GM18867 (cell line): Measurements from ENCODE around the gene HHEX.
"Not testable (repeated sequence)": the region's sequence is repeated elsewhere in the genome, so short reads cannot be mapped to it uniquely, and the experiment has no call there.

Experiments
- ATAC-seq: cut with Tn5 transposase; IDR thresholded peaks from one replicate; pipeline ENCODE4 v1.9.1; 2021; ENCODE audit warnings: mild to moderate bottlenecking, moderate library complexity; ENCODE audit not compliant: unreplicated experiment

Gene HHEX

GRCh38 chr10:92689663-92690210 is at the start of gene HHEX:
Gene HHEX, plus strand, starts transcription at chr10:92689955. Its CDS starts 32 bp downstream, at chr10:92689987.
- ATAC-seq = peak; percentile 58

- ATAC-seq = no peak
These were observed 49.6 kb upstream of the HHEX start for GRCh38 chr10:92640107-92640506.

GRCh38 chr10:92641492-92641891 is 48.3 kb upstream of the HHEX start:
- no peak for ATAC-seq

- no peak for ATAC-seq
These were observed 44.8 kb upstream of the HHEX start for GRCh38 chr10:92644921-92645320.

GRCh38 chr10:92650864-92651263 is 38.9 kb upstream of the HHEX start:
- not testable (repeated sequence) for ATAC-seq

GRCh38 chr10:92655426-92655825 is 34.3 kb upstream of the HHEX start:
- ATAC-seq = no peak

GRCh38 chr10:92656266-92656961 is 33.3 kb upstream of the HHEX start:
- ATAC-seq = no peak

- no peak for ATAC-seq
These were observed 32.7 kb upstream of the HHEX start for GRCh38 chr10:92657024-92657423.

GRCh38 chr10:92662848-92663247 is 26.9 kb upstream of the HHEX start:
- ATAC-seq = no peak

- ATAC-seq = no peak
These were observed 25.4 kb upstream of the HHEX start for GRCh38 chr10:92664322-92664721.

- no peak for ATAC-seq
These were observed 22.7 kb upstream of the HHEX start for GRCh38 chr10:92667078-92667477.

GRCh38 chr10:92677708-92678107 is 12.0 kb upstream of the HHEX start:
- no peak for ATAC-seq

- no peak for ATAC-seq
These were observed 11.5 kb upstream of the HHEX start for GRCh38 chr10:92678206-92678605.

- ATAC-seq = no peak
These were observed 8.4 kb upstream of the HHEX start for GRCh38 chr10:92681306-92681834.

- no peak for ATAC-seq
These were observed 1.2 kb upstream of the HHEX start for GRCh38 chr10:92688573-92688926.

GRCh38 chr10:92688927-92689662 is 660 bp upstream of the HHEX start:
- ATAC-seq = peak; percentile 16

GRCh38 chr10:92690211-92690914 is 608 bp downstream of the HHEX start:
- peak; percentile 36 for ATAC-seq

GRCh38 chr10:92690915-92691590 is 1.3 kb downstream of the HHEX start:
- ATAC-seq = no peak

GRCh38 chr10:92691591-92692079 is 1.9 kb downstream of the HHEX start:
- no peak for ATAC-seq

GRCh38 chr10:92692080-92692671 is 2.4 kb downstream of the HHEX start:
- no peak for ATAC-seq
